PC-9 (cell line): ENCODE measurements around the gene STOML3. TPM values are rescaled to one million over a fixed set of nuclear protein-coding genes. Genes with fewer than 3 reads are reported as not detected.

ENCODE experiments used
- BruUV-seq: library from RNA; stranded (reverse); fragments of 400-500 nt; replicated peaks from 2 replicates; lab custom pipeline; 2021; lab: Mats Ljungman, UMichigan
- CTCF ChIA-PET: fragments of 300-600 bp; sonication (Branson Sonifier 250); formaldehyde crosslinking; loops from one replicate; lab custom pipeline; 2022; ENCODE audit warnings: antibody characterized with exemption; lab: Charles Lee
- POLR2A ChIA-PET: fragments of 300-600 bp; sonication (Branson Sonifier 250); formaldehyde crosslinking; loops from one replicate; lab custom pipeline; 2022; ENCODE audit warnings: antibody characterized with exemption; ENCODE audit not compliant: unreplicated experiment; lab: Charles Lee
- DNase-seq, 2 experiments: peaks; one replicate each; pipeline versions ENCODE4 v3.0.0 to v3.0.0-alpha.2; 2015 to 2022; ENCODE audit warnings: mixed read lengths in 1 of 2
- H2AFZ ChIP-seq: fragments of 200-600 bp; sonication (generic); 2 replicates; pipeline ENCODE4 v1.8.1; 2017; ENCODE audit warnings: antibody characterized with exemption
- H3F3A ChIP-seq: fragments of 200-600 bp; sonication (generic); 2 replicates; pipeline ENCODE4 v1.8.1; 2017; ENCODE audit warnings: antibody characterized with exemption, mild to moderate bottlenecking, low read depth; ENCODE audit not compliant: insufficient read depth
- H3K27ac ChIP-seq: fragments of 200-600 bp; sonication (generic); 2 replicates; pipeline ENCODE4 v1.6.1; 2016; ENCODE audit warnings: mixed run types
- H3K27me3 ChIP-seq: fragments of 200-600 bp; sonication (generic); 2 replicates; pipeline ENCODE4 v1.6.1; 2016; ENCODE audit warnings: low read depth, mixed run types; ENCODE audit not compliant: insufficient read depth
- H3K36me3 ChIP-seq: fragments of 200-600 bp; sonication (generic); 2 replicates; pipeline ENCODE4 v1.6.1; 2016; ENCODE audit warnings: low read depth, mixed run types
- H3K4me1 ChIP-seq: fragments of 200-600 bp; sonication (generic); replicated peaks from 2 replicates; pipeline ENCODE4 v1.6.1; 2016; ENCODE audit warnings: mixed run types; ENCODE audit not compliant: insufficient read depth
- H3K4me2 ChIP-seq: fragments of 200-600 bp; sonication (generic); 2 replicates; pipeline ENCODE4 v1.6.1; 2017; ENCODE audit warnings: mixed run types
- H3K4me3 ChIP-seq: fragments of 200-600 bp; sonication (generic); 2 replicates; pipeline ENCODE4 v1.6.1; 2016; ENCODE audit warnings: mixed run types
- H3K79me2 ChIP-seq: fragments of 200-600 bp; sonication (generic); 2 replicates; pipeline ENCODE4 v1.6.1; 2017; ENCODE audit warnings: low read depth, mixed run types
- H3K9me2 ChIP-seq: fragments of 200-600 bp; sonication (generic); 2 replicates; pipeline ENCODE4 v1.8.1; 2017; ENCODE audit warnings: mild to moderate bottlenecking; ENCODE audit not compliant: insufficient read depth
- H3K9me3 ChIP-seq: fragments of 200-600 bp; sonication (generic); 2 replicates; pipeline ENCODE4 v1.8.1; 2016; ENCODE audit warnings: low read depth; ENCODE audit not compliant: insufficient read depth
- H4K20me1 ChIP-seq: fragments of 200-600 bp; sonication (generic); 2 replicates; pipeline ENCODE4 v1.8.1; 2017; ENCODE audit not compliant: insufficient read depth
- EZH2 ChIP-seq: fragments of 200-600 bp; sonication (generic); IDR thresholded peaks from 2 replicates; pipeline ENCODE4 v1.8.0; 2017; ENCODE audit warnings: antibody characterized with exemption, low read depth
- intact Hi-C: fragments of 100-400 bp; cut with micrococcal nuclease; formaldehyde crosslinking; loops from one replicate; pipeline ENCODE4 v1.10.0; 2022; ENCODE audit not compliant: unreplicated experiment
- total RNA-seq: library from RNA; stranded (reverse); gene quantifications from 2 replicates; pipeline ENCODE4 v1.2.3, GENCODE V29; 2021
- TF ChIP-seq, protein P1 (sequence below): fragments of 200-600 bp; sonication (generic); conservative IDR thresholded peaks from 2 replicates; pipeline ENCODE4 v1.6.1; 2017; ENCODE audit warnings: mixed run types, antibody characterized with exemption, mild to moderate bottlenecking, moderate library complexity

The STOML3 gene
- total RNA-seq, 1 experiment from 2014 or later: not detected

DNA sequence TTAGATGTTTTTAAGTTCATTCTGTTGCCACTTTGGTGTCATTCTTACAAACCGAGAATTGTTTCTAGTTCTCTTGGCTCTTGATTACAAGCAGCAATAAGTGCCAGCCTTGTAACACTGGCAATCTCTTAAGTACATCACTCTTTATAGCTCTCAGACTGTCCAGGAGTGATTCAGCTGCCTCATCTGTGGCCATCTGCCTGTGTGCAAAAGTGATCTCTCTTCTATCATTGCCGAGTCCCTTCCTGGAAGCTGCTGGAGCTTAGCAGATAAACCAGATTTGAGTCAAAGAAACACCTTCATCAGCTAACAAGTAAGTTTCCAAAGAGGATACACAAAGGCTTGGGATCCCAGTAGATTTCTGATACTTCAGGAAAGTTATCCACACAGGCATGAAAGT is 23.2 kb downstream of the STOML3 start:
- Histone ChIP-seq H3K79me2 (no peaks in the 10 kb centered on the region), H3K4me2 (no peak overlapping the region), H3K9me2 (no peaks in the 10 kb centered on the region), H4K20me1 (no peaks in the 10 kb centered on the region), H3K9me3 (no peaks in the 10 kb centered on the region), H3K27ac (no peak overlapping the region), H2AFZ (0 out of 2 replicates have a peak overlapping the region, but pooled peaks have one; percentile 15), H3K4me3 (no peak overlapping the region), H3K36me3 (no peaks in the 10 kb centered on the region), H3F3A (no peaks in the 10 kb centered on the region), H3K27me3 (no peaks in the 10 kb centered on the region), H3K4me1 (no peaks in the 10 kb centered on the region)
- BruUV-seq: no TSS peak
- CTCF ChIA-PET: interaction anchor here (0.6 kb wide), 2 partner anchors 143 to 663 kb away, joined by 3 to 11 read pairs; no protein-coding TSS in a partner anchor
- intact Hi-C loops: no loop called here
- POLR2A ChIA-PET: no interaction called here
- TF ChIP-seq, protein P1, sequence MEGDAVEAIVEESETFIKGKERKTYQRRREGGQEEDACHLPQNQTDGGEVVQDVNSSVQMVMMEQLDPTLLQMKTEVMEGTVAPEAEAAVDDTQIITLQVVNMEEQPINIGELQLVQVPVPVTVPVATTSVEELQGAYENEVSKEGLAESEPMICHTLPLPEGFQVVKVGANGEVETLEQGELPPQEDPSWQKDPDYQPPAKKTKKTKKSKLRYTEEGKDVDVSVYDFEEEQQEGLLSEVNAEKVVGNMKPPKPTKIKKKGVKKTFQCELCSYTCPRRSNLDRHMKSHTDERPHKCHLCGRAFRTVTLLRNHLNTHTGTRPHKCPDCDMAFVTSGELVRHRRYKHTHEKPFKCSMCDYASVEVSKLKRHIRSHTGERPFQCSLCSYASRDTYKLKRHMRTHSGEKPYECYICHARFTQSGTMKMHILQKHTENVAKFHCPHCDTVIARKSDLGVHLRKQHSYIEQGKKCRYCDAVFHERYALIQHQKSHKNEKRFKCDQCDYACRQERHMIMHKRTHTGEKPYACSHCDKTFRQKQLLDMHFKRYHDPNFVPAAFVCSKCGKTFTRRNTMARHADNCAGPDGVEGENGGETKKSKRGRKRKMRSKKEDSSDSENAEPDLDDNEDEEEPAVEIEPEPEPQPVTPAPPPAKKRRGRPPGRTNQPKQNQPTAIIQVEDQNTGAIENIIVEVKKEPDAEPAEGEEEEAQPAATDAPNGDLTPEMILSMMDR: no peak
- no peak for TF ChIP-seq EZH2
- no peak for DNase-seq

DNA sequence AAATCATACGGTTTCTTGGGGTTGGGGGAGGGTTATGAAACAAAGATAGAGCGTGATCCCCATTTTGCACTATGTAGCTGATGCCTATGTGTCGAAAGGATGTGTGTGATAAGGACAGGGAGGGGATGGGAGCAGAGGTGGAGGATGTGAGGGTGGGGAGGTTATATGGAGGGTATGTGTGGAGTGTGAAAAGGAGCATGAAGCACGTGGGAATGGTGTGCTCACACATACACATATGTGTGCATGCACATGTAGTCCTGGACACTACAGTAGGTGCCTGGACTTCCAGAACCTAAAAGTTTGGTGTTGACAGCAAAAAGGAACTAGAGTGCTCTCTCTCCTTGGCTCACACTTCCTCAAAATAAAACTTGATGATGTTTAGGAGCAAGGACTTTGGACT is 25.4 kb downstream of the STOML3 start:
- H3F3A ChIP-seq: no peaks in the 10 kb centered on the region
- TF ChIP-seq EZH2: no peak
- TF ChIP-seq, protein P1: no peak
- H3K79me2 ChIP-seq: no peaks in the 10 kb centered on the region
- no peaks in the 10 kb centered on the region for H3K9me3 ChIP-seq
- no peak overlapping the region for H3K4me3 ChIP-seq
- no peaks in the 10 kb centered on the region for H3K4me1 ChIP-seq
- ChIA-PET CTCF (no interaction called here), POLR2A (no interaction called here)
- H3K27ac ChIP-seq: no peak overlapping the region
- no peak for DNase-seq
- H3K27me3 ChIP-seq: no peaks in the 10 kb centered on the region
- BruUV-seq: no TSS peak
- H3K9me2 ChIP-seq: no peaks in the 10 kb centered on the region
- intact Hi-C loops: no loop called here
- H4K20me1 ChIP-seq: no peaks in the 10 kb centered on the region
- no peak overlapping the region for H2AFZ ChIP-seq
- no peaks in the 10 kb centered on the region for H3K36me3 ChIP-seq
- H3K4me2 ChIP-seq: no peak overlapping the region

DNA sequence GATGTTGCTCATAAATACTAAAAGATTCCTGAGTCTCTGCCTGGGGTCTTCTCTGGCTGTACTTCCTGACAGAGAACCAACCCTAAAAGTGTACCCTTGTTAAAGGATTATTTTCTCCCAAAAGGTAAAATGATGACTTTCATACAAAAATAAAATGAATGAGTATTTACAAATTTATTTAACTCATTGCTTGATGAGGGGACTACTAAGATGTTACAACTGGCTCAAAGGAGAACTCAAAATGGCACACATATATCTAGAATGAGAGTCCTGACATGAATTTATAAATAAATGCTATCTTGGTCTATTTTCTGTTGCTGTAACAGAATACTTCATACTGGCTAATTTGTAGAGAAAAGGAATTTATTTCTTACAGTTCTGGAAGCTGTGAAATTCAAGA is 30.5 kb downstream of the STOML3 start:
- TF ChIP-seq, protein P1: no peak
- no peak for TF ChIP-seq EZH2
- no peaks in the 10 kb centered on the region for H3K36me3 ChIP-seq
- no peaks in the 10 kb centered on the region for H4K20me1 ChIP-seq
- no peak for DNase-seq
- H2AFZ ChIP-seq: no peak overlapping the region
- CTCF ChIA-PET: no interaction called here
- H3K4me1 ChIP-seq: no peaks in the 10 kb centered on the region
- H3K4me3 ChIP-seq: no peak overlapping the region
- H3K9me2 ChIP-seq: no peaks in the 10 kb centered on the region
- no peak overlapping the region for H3K4me2 ChIP-seq
- POLR2A ChIA-PET: no interaction called here
- no peaks in the 10 kb centered on the region for H3K9me3 ChIP-seq
- H3K27me3 ChIP-seq: no peaks in the 10 kb centered on the region
- no TSS peak for BruUV-seq
- no peak overlapping the region for H3K27ac ChIP-seq
- no peaks in the 10 kb centered on the region for H3K79me2 ChIP-seq
- no peaks in the 10 kb centered on the region for H3F3A ChIP-seq
- intact Hi-C loops: no loop called here
